OCI-LY3 (cell line): ENCODE measurements around the gene SLC19A1.

Source experiments
- EZH2phosphoT487 ChIP-seq: fragments of 200-600 bp; shearing (Covaris generic); IDR thresholded peaks from 2 replicates; pipeline ENCODE4 v1.6.1; 2018; ENCODE audit warnings: antibody characterized with exemption, mixed run types, low read depth
- TF ChIP-seq, protein P1 (sequence below): fragments of 200-600, 300-600 bp; sonication (generic); IDR thresholded peaks from 2 replicates; pipeline ENCODE4 v1.5.1; 2014; ENCODE audit warnings: antibody characterized with exemption, low read length, low read depth

DNA sequence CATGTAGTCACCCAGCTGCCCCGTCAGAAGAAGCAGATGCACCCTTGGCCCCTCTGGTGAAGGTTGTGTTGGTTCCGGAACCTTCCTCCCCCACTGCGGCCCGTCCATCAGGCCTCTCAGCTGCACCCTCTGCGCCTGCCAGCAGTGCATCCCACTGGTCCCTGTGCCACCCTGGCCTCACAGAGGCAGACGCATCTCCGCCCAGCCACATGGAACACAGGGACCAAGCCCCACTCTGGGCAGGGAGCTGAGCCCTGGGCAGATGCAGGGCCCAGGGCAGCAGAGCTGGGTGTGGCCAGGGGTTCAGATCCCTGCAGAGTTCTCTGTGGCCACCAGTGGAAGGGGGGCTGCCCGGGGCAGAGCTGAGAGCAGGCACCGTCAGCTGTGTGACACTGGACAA lies 50.6 kb downstream of the SLC19A1 start:
- TF ChIP-seq, protein P1, sequence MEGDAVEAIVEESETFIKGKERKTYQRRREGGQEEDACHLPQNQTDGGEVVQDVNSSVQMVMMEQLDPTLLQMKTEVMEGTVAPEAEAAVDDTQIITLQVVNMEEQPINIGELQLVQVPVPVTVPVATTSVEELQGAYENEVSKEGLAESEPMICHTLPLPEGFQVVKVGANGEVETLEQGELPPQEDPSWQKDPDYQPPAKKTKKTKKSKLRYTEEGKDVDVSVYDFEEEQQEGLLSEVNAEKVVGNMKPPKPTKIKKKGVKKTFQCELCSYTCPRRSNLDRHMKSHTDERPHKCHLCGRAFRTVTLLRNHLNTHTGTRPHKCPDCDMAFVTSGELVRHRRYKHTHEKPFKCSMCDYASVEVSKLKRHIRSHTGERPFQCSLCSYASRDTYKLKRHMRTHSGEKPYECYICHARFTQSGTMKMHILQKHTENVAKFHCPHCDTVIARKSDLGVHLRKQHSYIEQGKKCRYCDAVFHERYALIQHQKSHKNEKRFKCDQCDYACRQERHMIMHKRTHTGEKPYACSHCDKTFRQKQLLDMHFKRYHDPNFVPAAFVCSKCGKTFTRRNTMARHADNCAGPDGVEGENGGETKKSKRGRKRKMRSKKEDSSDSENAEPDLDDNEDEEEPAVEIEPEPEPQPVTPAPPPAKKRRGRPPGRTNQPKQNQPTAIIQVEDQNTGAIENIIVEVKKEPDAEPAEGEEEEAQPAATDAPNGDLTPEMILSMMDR = no peak
- TF ChIP-seq EZH2phosphoT487 = no peak
